ENCODE results near the gene ZNF841.
"Not testable (repeated sequence)": the region's sequence is repeated elsewhere in the genome, so short reads cannot be mapped to it uniquely, and the experiment has no call there.

ZNF841 gene

GRCh38 chr19:52095172-52096014 is at the start of gene ZNF841:
ZNF841 (minus strand) TSS chr19:52095765; CDS start chr19:52084801, 10,964 bp downstream.
- peak; percentile 80 to 84 for DNase-seq

- no peak for DNase-seq
These were observed 46.5 kb upstream of the ZNF841 start for GRCh38 chr19:52142001-52142595.

- no peak for DNase-seq
These were observed 45.6 kb upstream of the ZNF841 start for GRCh38 chr19:52141203-52141602.

GRCh38 chr19:52140032-52140710 is 44.6 kb upstream of the ZNF841 start:
- peak; percentile 97 to 98 for DNase-seq

GRCh38 chr19:52139252-52140031 is 43.9 kb upstream of the ZNF841 start, which contains the start of gene ZNF616:
ZNF616 (minus strand) TSS chr19:52139938; CDS start chr19:52130512, 9,426 bp downstream.
- DNase-seq: peak; percentile 73

- DNase-seq: no peak
These were observed 43.4 kb upstream of the ZNF841 start for GRCh38 chr19:52138983-52139251.

GRCh38 chr19:52138278-52138982 is 42.9 kb upstream of the ZNF841 start:
- no peak for DNase-seq

GRCh38 chr19:52120286-52120685 is 24.7 kb upstream of the ZNF841 start:
- DNase-seq: no peak

GRCh38 chr19:52115526-52116053 is 20.0 kb upstream of the ZNF841 start:
- no peak for DNase-seq

GRCh38 chr19:52114691-52115090 is 19.1 kb upstream of the ZNF841 start:
- no peak for DNase-seq

GRCh38 chr19:52112624-52113023 is 17.1 kb upstream of the ZNF841 start:
- no peak for DNase-seq

- DNase-seq: no peak
These were observed 15.2 kb upstream of the ZNF841 start for GRCh38 chr19:52110780-52111179.

GRCh38 chr19:52102782-52103181 is 7.2 kb upstream of the ZNF841 start:
- DNase-seq: no peak

- DNase-seq: no peak
These were observed 6.4 kb upstream of the ZNF841 start for GRCh38 chr19:52101866-52102562.

- DNase-seq: no peak
These were observed 4.1 kb upstream of the ZNF841 start for GRCh38 chr19:52099497-52100138.

GRCh38 chr19:52096416-52096815 is 851 bp upstream of the ZNF841 start:
- not testable (repeated sequence) for DNase-seq

GRCh38 chr19:52094526-52095130 is 937 bp downstream of the ZNF841 start:
- DNase-seq: no peak

GRCh38 chr19:52086481-52086880 is 9.1 kb downstream of the ZNF841 start:
- no peak for DNase-seq

GRCh38 chr19:52070496-52070895 is 25.1 kb downstream of the ZNF841 start:
- no peak for DNase-seq

- no peak for DNase-seq
These were observed 25.9 kb downstream of the ZNF841 start for GRCh38 chr19:52069653-52070052.
